Lower leg skin (tissue), 3 donors: ENCODE measurements around the gene SIRPG.

ENCODE experiments used
- CTCF ChIP-seq, 3 donors: fragments of 450-650 bp; IDR thresholded peaks; one replicate each; pipeline ENCODE4 v1.5.1; 2016; ENCODE audit warnings: antibody characterized with exemption in 3 of 3, mild to moderate bottlenecking in 3 of 3, moderate library complexity in 2 of 3
- POLR2A ChIP-seq, 2 donors: fragments of 450-650 bp; IDR thresholded peaks; one replicate each; pipeline ENCODE4 v1.6.1; 2016 to 2017; ENCODE audit warnings: antibody characterized with exemption in 2 of 2, mild to moderate bottlenecking in 1 of 2, moderate library complexity in 1 of 2

- no peak for TF ChIP-seq CTCF (IDR thresholded peaks at IDR 0.05)
- TF ChIP-seq POLR2A (IDR thresholded peaks at IDR 0.05), result no peak
Measured at GRCh38 chr20:1696521-1697209, 39.1 kb upstream of the SIRPG start.
